Astrocyte of the spinal cord (primary cell): ENCODE measurements around the gene PLCZ1.
A peak's percentile ranks its signal among the peaks of the same experiment; 100 is the strongest.

Experiments used
- DNase-seq: peaks from one replicate; pipeline ENCODE4 v3.0.0; 2011; ENCODE audit warnings: low read depth, low spot score
- H3K4me3 ChIP-seq: 2 replicates; pipeline ENCODE4 v1.5.1; 2011; ENCODE audit warnings: low read depth, mild to moderate bottlenecking, low read length, moderate library complexity
- in situ Hi-C: cut with HindIII; loops from 2 replicates; pipeline ENCODE4 v1.10.0; 2017; ENCODE audit warnings: low sequenced_read_pairs
- TF ChIP-seq, protein P1 (sequence below): IDR thresholded peaks from 2 replicates; pipeline ENCODE4 v1.5.1; 2012; ENCODE audit warnings: low read depth, mild to moderate bottlenecking, low read length, inconsistent platforms

The PLCZ1 gene

DNA sequence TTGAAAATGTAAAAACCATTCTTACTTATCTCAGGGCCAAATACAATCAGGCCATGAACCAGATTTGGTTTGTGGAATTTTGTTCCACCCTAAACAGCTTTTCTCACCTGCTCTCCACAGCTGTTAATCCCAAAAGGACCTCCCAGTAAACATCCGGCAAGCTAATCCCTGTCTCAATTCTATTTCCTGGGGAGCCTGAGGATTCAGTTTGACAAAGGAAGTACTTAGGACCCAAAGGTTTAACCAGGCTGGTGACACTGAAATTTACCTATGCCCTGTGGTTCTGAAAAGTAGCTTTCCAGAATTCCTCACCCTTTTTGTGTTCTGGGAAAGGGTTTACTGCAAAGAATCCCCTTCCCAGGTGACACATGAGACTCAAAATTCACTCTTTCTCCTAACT, 15.1 kb upstream of the PLCZ1 start:
- no peak overlapping the region for H3K4me3 ChIP-seq
- in situ Hi-C loops: no loop called here
- TF ChIP-seq, protein P1, sequence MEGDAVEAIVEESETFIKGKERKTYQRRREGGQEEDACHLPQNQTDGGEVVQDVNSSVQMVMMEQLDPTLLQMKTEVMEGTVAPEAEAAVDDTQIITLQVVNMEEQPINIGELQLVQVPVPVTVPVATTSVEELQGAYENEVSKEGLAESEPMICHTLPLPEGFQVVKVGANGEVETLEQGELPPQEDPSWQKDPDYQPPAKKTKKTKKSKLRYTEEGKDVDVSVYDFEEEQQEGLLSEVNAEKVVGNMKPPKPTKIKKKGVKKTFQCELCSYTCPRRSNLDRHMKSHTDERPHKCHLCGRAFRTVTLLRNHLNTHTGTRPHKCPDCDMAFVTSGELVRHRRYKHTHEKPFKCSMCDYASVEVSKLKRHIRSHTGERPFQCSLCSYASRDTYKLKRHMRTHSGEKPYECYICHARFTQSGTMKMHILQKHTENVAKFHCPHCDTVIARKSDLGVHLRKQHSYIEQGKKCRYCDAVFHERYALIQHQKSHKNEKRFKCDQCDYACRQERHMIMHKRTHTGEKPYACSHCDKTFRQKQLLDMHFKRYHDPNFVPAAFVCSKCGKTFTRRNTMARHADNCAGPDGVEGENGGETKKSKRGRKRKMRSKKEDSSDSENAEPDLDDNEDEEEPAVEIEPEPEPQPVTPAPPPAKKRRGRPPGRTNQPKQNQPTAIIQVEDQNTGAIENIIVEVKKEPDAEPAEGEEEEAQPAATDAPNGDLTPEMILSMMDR: no peak
- no peak for DNase-seq

DNA sequence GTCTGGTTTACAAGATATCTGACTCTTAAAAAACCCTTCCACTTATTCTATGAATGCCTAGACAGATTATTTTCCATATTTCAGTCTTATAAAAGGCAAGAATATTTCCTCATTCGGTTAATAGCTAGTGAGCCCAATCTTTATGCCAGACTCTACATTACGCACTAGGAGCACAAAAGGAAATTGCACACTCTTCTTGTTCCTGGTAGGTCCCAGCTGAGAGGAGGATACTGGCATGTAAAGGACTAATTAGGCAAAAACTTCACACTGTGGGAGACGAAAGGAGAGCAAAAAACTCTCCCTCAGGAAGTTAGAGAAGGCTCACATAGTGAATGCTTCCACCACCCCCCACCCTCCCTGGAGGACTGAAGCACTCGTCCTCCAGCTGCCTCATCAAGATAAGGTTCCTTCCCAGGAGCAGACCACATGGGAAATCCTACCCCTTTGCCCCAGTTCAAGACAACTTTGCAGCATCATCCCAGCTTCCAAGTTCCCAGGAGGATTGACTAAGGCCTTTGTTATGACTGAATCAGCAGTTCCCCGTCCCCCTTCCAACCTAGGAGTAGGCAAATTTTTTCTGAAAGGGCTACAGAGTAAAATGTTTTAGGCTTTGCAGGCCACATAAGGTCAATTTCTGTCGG, 14.6 kb upstream of the PLCZ1 start:
- in situ Hi-C loops: no loop called here
- TF ChIP-seq, protein P1: no peak
- H3K4me3 ChIP-seq: no peak overlapping the region
- DNase-seq: peak; percentile 64

DNA sequence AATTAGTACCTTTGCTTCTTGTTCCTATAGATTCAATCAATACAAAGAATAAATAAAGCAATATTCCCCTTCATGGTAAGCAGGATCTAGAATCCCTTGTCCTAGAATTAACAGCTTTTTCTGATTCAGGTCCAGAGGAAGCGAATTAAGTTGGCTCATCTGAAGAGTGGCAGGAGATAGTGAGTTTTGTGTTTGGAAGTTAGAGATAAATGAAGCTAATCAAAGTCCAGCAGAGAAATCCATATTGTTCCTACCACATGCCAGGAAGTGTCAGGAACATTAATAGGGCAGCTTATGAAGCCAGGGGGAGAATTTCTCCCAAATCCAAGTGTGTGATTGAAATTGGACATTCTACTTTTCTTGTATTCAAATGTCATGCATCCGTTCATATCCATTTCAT, 14.1 kb upstream of the PLCZ1 start:
- H3K4me3 ChIP-seq: no peak overlapping the region
- TF ChIP-seq, protein P1: no peak
- in situ Hi-C loops: no loop called here
- DNase-seq: no peak

DNA sequence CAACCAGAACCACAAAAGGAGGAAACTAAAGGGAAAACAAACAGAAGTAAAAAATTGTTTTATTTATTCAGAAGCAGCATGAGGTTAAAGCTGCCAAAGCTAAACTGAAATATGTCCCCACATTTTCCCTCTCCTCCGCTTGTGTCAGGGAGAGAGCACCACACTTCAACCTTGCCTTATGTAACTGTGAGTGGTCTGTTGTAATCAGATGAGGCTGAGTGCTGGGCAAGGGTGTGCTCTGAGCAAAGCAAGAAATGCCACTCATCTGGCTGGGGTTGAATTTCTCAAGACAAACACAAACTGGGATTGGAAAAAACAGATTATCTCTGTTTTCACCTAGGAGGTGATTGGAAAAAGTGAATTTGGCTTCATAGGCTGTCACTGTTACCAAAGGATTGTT, 12.3 kb upstream of the PLCZ1 start:
- TF ChIP-seq, protein P1: no peak
- no peak for DNase-seq
- no peak overlapping the region for H3K4me3 ChIP-seq
- in situ Hi-C loops: no loop called here

DNA sequence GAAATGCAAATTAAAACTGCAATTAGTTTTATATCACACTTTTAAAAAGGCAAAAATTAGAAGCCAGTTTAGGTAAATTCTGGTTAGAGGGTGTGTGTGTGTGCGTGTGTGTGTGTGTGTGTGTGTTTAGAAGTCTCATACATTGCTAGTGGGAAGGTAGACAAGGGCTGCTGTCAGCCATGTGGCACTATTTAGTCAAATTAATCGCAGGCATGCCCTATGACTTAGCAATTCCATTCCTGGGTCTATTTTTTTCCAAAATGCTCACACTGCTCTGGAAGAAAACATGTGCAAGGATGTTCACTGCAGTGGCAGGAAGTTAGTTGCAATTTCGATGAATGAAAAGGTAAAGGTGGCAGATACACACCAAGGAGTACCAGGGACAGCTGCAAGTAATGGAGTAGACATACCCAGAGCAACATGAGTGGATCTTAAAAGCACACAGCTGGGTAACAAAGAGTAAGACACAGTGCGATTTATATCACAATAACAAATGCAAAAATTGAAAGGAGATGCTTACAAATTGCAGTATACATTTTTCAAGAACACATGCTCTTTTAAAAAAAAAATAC, 11.7 kb upstream of the PLCZ1 start:
- in situ Hi-C loops: no loop called here
- no peak overlapping the region for H3K4me3 ChIP-seq
- no peak for DNase-seq
- TF ChIP-seq, protein P1: no peak

DNA sequence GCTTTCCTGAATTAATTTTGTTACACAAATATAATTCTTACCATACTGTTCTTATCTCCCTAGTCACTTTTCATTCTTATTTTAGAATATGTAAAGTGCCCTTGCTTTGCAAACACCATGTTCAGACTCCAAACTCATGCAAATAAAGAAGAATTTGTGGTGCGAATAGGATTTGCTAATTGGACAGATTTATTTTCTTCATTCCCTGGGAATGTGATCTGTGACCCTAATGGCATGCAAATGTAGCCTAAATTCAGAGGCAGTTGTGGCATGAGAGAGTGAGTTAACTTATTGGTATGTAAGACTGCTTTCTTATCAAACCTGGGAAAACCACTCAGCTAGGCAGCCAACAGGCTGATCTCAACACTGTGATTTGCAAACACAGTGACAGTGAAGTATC, 10.1 kb upstream of the PLCZ1 start:
- in situ Hi-C loops: no loop called here
- DNase-seq: peak; percentile 86
- TF ChIP-seq, protein P1: no peak
- no peak overlapping the region for H3K4me3 ChIP-seq
